ENCODE results near the gene PRKACA. TPM values are rescaled to one million over a fixed set of nuclear protein-coding genes. Genes with fewer than 3 reads are reported as not detected.

PRKACA gene
- polyA plus RNA-seq, 2 of the 4 experiments (the other 2 are of a cell fraction) = 10.0 to 40.9 TPM

- FAIRE-seq (no peak), ATAC-seq (no peak), DNase-seq (ENCODE audit: low read depth in 1 of 2, low spot score in 1 of 2) (no peak)
- Histone ChIP-seq H3K4me2 (no peak overlapping the region), H3K4me1 (no peaks in the 10 kb centered on the region), H3K27ac (no peak overlapping the region), H3K9me3 (no peaks in the 10 kb centered on the region), H3K4me3 (no peak overlapping the region)
- 98% methylated on average over 17 of the region's 26 CpGs for WGBS (ENCODE audit: missing lambda C conversion rate)
- no peak for TF ChIP-seq REST (IDR thresholded peaks at IDR 0.05)
- TF ChIP-seq EP300 (IDR thresholded peaks at IDR 0.05) = no peak
- TF ChIP-seq POLR2AphosphoS2 (conservative IDR thresholded peaks at IDR 0.05; ENCODE audit: low read length) = no peak
- TF ChIP-seq FOXS1 (CRISPR knock-in tag; IDR thresholded peaks at IDR 0.05) = no peak
- no peak for TF ChIP-seq MAFK (IDR thresholded peaks at IDR 0.05; ENCODE audit: partially characterized antibody)
- no peak for TF ChIP-seq RAD21 (conservative IDR thresholded peaks at IDR 0.05 in 1 of 2, IDR thresholded peaks at IDR 0.05 in 1 of 2)
- TF ChIP-seq RARB (CRISPR knock-in tag; IDR thresholded peaks at IDR 0.05) = no peak
- TF ChIP-seq HEYL (CRISPR knock-in tag; IDR thresholded peaks at IDR 0.05) = no peak
- no peak for TF ChIP-seq HMGXB4 (CRISPR knock-in tag; IDR thresholded peaks at IDR 0.05; ENCODE audit: borderline replicate concordance)
- no peak for TF ChIP-seq RNF2 (IDR thresholded peaks at IDR 0.05; ENCODE audit: borderline replicate concordance, low read depth)
- no peak for TF ChIP-seq ZFP36 (IDR thresholded peaks at IDR 0.05; ENCODE audit: borderline replicate concordance, partially characterized antibody)
- no peak for TF ChIP-seq ELK1 (IDR thresholded peaks at IDR 0.05; ENCODE audit: low read depth, low read length)
- no peak for TF ChIP-seq BHLHE40 (IDR thresholded peaks at IDR 0.05; ENCODE audit: low read depth, low read length)
- no peak for TF ChIP-seq NFE2L2 (conservative IDR thresholded peaks at IDR 0.05; ENCODE audit: low read length)
- no peak for TF ChIP-seq HES2 (IDR thresholded peaks at IDR 0.05)
- TF ChIP-seq SMC3 (IDR thresholded peaks at IDR 0.05) = no peak
- no peak for TF ChIP-seq ZC3H11A (IDR thresholded peaks at IDR 0.05)
- TF ChIP-seq EHF (CRISPR knock-in tag; IDR thresholded peaks at IDR 0.05) = no peak
- TF ChIP-seq ATOH8 (CRISPR knock-in tag; IDR thresholded peaks at IDR 0.05; ENCODE audit: low read depth) = no peak
- ChIA-PET POLR2A (no interaction called here), CTCF (interaction anchor here (1.0 to 2.0 kb wide), 3 partner anchors 17 to 39 kb away, joined by 3 to 4 read pairs (median 3); no protein-coding TSS in a partner anchor)
Observed at GRCh38 chr19:14156971-14157717, 39.6 kb upstream of the PRKACA start.

Measured in A549 (cell line).